Transverse colon (tissue), 4 donors: ENCODE data around the gene MAST4.

ENCODE experiments used
- EP300 ChIP-seq: sonication (generic); formaldehyde crosslinking; IDR thresholded peaks from one replicate; pipeline ENCODE4 v1.6.1; 2017; ENCODE audit warnings: antibody characterized with exemption, low read depth
- POLR2A ChIP-seq: fragments of 450-650 bp; IDR thresholded peaks from one replicate; pipeline ENCODE4 v1.6.1; 2016; ENCODE audit warnings: antibody characterized with exemption, mild to moderate bottlenecking, moderate library complexity
- POLR2AphosphoS5 ChIP-seq, 3 donors: sonication (generic); formaldehyde crosslinking; IDR thresholded peaks; one replicate each; pipeline ENCODE4 v1.6.1; 2016; ENCODE audit warnings: antibody characterized with exemption in 3 of 3
- TF ChIP-seq, protein P1 (sequence below), 5 experiments: fragments of 200-600 bp in 3 of 5; fragments of 450-650 bp in 2 of 5; sonication (generic) in 3 of 5; IDR thresholded peaks; 1 replicate in 2 of 5; 2 replicates in 3 of 5; pipeline ENCODE4 v1.5.1; 2016 to 2017; ENCODE audit warnings: antibody characterized with exemption in 5 of 5, inconsistent platforms in 3 of 5, mild to moderate bottlenecking in 2 of 5, moderate library complexity in 1 of 5

DNA sequence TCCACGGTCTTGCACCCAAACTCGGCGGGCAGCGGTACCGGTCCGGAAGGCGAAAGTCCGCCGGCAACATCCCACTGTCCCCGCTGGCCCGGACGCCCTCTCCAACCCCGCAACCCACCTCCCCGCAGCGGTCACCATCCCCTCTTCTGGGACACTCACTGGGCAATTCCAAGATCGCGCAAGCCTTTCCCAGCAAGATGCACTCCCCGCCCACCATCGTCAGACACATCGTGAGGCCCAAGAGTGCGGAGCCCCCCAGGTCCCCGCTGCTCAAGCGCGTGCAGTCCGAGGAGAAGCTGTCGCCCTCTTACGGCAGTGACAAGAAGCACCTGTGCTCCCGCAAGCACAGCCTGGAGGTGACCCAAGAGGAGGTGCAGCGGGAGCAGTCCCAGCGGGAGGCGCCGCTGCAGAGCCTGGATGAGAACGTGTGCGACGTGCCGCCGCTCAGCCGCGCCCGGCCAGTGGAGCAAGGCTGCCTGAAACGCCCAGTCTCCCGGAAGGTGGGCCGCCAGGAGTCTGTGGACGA lies 567.1 kb downstream of the MAST4 start:
- TF ChIP-seq EP300 (no peak), POLR2A (no peak), POLR2AphosphoS5 (IDR thresholded peaks at IDR 0.05) (no peak)
- TF ChIP-seq, protein P1, sequence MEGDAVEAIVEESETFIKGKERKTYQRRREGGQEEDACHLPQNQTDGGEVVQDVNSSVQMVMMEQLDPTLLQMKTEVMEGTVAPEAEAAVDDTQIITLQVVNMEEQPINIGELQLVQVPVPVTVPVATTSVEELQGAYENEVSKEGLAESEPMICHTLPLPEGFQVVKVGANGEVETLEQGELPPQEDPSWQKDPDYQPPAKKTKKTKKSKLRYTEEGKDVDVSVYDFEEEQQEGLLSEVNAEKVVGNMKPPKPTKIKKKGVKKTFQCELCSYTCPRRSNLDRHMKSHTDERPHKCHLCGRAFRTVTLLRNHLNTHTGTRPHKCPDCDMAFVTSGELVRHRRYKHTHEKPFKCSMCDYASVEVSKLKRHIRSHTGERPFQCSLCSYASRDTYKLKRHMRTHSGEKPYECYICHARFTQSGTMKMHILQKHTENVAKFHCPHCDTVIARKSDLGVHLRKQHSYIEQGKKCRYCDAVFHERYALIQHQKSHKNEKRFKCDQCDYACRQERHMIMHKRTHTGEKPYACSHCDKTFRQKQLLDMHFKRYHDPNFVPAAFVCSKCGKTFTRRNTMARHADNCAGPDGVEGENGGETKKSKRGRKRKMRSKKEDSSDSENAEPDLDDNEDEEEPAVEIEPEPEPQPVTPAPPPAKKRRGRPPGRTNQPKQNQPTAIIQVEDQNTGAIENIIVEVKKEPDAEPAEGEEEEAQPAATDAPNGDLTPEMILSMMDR (IDR thresholded peaks at IDR 0.05): no peak
